22Rv1 (cell line): Measurements from ENCODE around the gene DESI2.

ENCODE experiments used
- H3K27ac ChIP-seq: fragments of 450-650 bp; 2 replicates; pipeline ENCODE4 v1.5.1; 2017
- CTCF ChIP-seq: fragments of 450-650 bp; IDR thresholded peaks from 2 replicates; pipeline ENCODE4 v1.5.1; 2017; ENCODE audit warnings: mild to moderate bottlenecking
- ZFX ChIP-seq: fragments of 450-650 bp; IDR thresholded peaks from 2 replicates; pipeline ENCODE4 v1.6.1; 2017; ENCODE audit warnings: antibody characterized with exemption, borderline replicate concordance

Gene DESI2

GRCh38 chr1:244757091-244757939 is 104.4 kb downstream of the DESI2 start:
- no peak overlapping the region; the same call in 1 of the 2 replicates for H3K27ac ChIP-seq

More at GRCh38 chr1:244757091-244757939, 104.4 kb downstream of the DESI2 start:
- TF ChIP-seq ZFX (no peak), CTCF (no peak)
